Ishikawa (cell line): ENCODE results near the gene MACROD2.

ENCODE experiments used
- CEBPB ChIP-seq: IDR thresholded peaks from 2 replicates; pipeline ENCODE4 v1.6.1; 2012
- CREB1 ChIP-seq: IDR thresholded peaks from 2 replicates; pipeline ENCODE4 v1.6.1; 2012; ENCODE audit warnings: low read depth
- EGR1 ChIP-seq: IDR thresholded peaks from 2 replicates; pipeline ENCODE4 v1.6.1; 2012
- EP300 ChIP-seq: IDR thresholded peaks from 2 replicates; pipeline ENCODE4 v1.6.1; 2012; ENCODE audit warnings: borderline replicate concordance
- FOXM1 ChIP-seq: IDR thresholded peaks from 2 replicates; pipeline ENCODE4 v1.6.1; 2012; ENCODE audit warnings: low read depth, borderline replicate concordance
- NFIC ChIP-seq: IDR thresholded peaks from 2 replicates; pipeline ENCODE4 v1.6.1; 2012
- RAD21 ChIP-seq: IDR thresholded peaks from 2 replicates; pipeline ENCODE4 v1.6.1; 2012; ENCODE audit warnings: low read depth
- TAF1 ChIP-seq: IDR thresholded peaks from 2 replicates; pipeline ENCODE4 v1.6.1; 2012; ENCODE audit warnings: low read depth, mild to moderate bottlenecking
- TCF12 ChIP-seq: IDR thresholded peaks from 2 replicates; pipeline ENCODE4 v1.6.1; 2012; ENCODE audit warnings: low read depth
- TEAD4 ChIP-seq: IDR thresholded peaks from 2 replicates; pipeline ENCODE4 v1.6.1; 2012
- YY1 ChIP-seq: IDR thresholded peaks from 2 replicates; pipeline ENCODE4 v1.6.1; 2012; ENCODE audit warnings: low read depth
- ZBTB7A ChIP-seq: IDR thresholded peaks from 2 replicates; pipeline ENCODE4 v1.6.1; 2012; ENCODE audit warnings: low read depth
- TF ChIP-seq, protein P1 (sequence below): IDR thresholded peaks from 2 replicates; pipeline ENCODE4 v1.6.1; 2012
- TF ChIP-seq, protein P2 (sequence below): IDR thresholded peaks from 2 replicates; pipeline ENCODE4 v1.6.1; 2012; ENCODE audit warnings: low read depth, mild to moderate bottlenecking
- TF ChIP-seq, protein P3 (sequence below): IDR thresholded peaks from 2 replicates; pipeline ENCODE4 v1.6.1; 2012

The MACROD2 gene

DNA sequence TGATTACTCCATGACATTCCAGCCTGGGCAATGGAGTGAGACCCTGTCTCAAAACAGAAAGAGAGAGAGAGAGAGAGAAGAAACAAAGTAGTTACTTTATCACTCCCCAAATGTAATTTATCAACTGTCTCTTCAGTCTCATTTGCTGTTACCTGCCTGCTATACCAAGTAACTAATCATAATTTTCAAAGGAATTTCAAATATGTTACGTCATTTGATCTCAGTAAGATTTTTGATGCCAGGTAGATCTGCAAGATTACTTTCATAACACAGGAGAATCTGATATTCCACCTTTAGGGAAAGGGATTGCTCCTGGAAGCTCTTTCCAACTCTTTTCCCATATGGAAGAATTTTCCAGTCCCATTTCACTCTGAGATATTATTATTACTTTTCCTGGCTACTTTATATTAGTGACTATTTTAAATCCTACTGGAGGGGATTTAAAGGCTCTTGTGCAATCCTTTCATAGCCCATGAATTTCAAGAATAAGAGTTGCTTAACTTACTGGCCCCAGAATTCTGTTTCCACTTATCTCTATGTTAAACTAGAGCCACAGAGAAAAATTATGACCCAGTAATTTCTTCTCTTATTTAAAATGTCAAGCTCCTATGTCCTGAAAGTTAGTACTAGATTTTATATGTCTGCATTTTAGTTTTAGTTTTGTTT, 732.3 kb downstream of the MACROD2 start:
- no peak for TF ChIP-seq RAD21
- no peak for TF ChIP-seq NFIC
- TF ChIP-seq FOXM1, result no peak
- TF ChIP-seq, protein P1, sequence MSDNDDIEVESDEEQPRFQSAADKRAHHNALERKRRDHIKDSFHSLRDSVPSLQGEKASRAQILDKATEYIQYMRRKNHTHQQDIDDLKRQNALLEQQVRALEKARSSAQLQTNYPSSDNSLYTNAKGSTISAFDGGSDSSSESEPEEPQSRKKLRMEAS, result no peak
- no peak for TF ChIP-seq TCF12
- TF ChIP-seq, protein P2, sequence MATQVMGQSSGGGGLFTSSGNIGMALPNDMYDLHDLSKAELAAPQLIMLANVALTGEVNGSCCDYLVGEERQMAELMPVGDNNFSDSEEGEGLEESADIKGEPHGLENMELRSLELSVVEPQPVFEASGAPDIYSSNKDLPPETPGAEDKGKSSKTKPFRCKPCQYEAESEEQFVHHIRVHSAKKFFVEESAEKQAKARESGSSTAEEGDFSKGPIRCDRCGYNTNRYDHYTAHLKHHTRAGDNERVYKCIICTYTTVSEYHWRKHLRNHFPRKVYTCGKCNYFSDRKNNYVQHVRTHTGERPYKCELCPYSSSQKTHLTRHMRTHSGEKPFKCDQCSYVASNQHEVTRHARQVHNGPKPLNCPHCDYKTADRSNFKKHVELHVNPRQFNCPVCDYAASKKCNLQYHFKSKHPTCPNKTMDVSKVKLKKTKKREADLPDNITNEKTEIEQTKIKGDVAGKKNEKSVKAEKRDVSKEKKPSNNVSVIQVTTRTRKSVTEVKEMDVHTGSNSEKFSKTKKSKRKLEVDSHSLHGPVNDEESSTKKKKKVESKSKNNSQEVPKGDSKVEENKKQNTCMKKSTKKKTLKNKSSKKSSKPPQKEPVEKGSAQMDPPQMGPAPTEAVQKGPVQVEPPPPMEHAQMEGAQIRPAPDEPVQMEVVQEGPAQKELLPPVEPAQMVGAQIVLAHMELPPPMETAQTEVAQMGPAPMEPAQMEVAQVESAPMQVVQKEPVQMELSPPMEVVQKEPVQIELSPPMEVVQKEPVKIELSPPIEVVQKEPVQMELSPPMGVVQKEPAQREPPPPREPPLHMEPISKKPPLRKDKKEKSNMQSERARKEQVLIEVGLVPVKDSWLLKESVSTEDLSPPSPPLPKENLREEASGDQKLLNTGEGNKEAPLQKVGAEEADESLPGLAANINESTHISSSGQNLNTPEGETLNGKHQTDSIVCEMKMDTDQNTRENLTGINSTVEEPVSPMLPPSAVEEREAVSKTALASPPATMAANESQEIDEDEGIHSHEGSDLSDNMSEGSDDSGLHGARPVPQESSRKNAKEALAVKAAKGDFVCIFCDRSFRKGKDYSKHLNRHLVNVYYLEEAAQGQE, result no peak
- TF ChIP-seq YY1, result no peak
- no peak for TF ChIP-seq CREB1
- TF ChIP-seq TEAD4, result no peak
- no peak for TF ChIP-seq TAF1
- TF ChIP-seq, protein P3, sequence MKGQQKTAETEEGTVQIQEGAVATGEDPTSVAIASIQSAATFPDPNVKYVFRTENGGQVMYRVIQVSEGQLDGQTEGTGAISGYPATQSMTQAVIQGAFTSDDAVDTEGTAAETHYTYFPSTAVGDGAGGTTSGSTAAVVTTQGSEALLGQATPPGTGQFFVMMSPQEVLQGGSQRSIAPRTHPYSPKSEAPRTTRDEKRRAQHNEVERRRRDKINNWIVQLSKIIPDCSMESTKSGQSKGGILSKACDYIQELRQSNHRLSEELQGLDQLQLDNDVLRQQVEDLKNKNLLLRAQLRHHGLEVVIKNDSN, result no peak
- no peak for TF ChIP-seq ZBTB7A
- no peak for TF ChIP-seq CEBPB
- no peak for TF ChIP-seq EP300

DNA sequence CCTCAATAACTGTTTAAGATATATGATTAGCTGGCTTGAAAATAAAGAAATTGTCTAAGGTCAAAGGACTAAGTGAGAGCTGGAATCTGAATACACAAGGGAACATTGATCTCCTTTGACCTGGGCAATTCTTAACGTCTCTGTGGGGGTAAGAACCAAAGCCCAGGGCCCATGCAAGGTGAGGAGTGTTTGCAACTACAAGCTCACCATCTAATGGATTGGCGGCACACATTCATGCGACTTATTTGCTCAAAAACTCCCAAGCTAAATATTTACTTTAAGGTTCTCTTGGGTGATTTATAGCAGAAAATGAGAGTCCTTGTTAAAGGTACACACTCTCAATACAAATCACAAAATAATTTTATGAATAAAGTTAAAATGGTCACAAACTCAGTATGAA, 734.1 kb downstream of the MACROD2 start:
- TF ChIP-seq TAF1, result no peak
- no peak for TF ChIP-seq CEBPB

DNA sequence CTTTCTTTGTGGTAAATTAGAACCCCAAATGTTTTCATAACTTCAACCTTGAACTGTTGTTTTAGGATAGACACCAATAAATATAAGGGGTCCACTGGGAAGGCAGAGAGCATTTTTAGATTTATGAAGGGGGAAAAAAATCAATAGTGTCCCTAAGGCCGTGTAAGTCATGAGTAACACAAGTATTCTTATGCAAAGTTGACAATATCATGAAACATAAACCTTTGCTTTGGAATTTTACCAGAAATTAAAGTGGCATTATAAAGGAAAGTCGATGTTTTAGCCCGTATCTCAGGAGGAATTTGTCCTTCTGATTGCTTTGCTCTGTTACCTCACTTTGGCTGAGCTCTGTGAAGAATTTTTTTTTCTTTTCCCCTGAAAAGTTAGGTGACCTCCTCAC, 737.0 kb downstream of the MACROD2 start:
- no peak for TF ChIP-seq EGR1
- TF ChIP-seq YY1, result no peak
- TF ChIP-seq FOXM1, result no peak
- no peak for TF ChIP-seq RAD21
- TF ChIP-seq, protein P1, result no peak
- no peak for TF ChIP-seq TEAD4
- no peak for TF ChIP-seq CEBPB
- TF ChIP-seq EP300, result no peak
- no peak for TF ChIP-seq CREB1
- no peak for TF ChIP-seq ZBTB7A
- TF ChIP-seq TAF1, result no peak
- TF ChIP-seq TCF12, result no peak
- TF ChIP-seq, protein P2, result no peak
- no peak for TF ChIP-seq NFIC
- TF ChIP-seq, protein P3, result no peak

DNA sequence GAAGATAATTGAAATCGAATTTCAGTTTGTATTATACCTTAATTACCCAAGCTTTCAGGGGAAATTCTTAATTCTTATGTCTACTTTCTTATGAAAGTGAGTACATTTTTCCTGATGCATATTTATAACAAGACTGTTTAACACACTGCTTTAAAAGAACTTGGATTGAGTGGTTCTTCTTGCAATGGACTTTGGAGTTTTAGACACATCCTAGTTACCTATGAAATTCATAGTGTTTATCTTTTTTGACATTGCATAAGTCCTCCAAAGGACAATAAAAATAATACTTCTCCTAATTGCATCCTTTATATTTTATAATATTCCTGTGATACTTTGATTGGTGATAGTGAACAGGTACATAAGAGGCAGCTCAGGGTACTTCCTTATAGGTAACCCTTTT, 737.7 kb downstream of the MACROD2 start:
- TF ChIP-seq CREB1, result no peak
- TF ChIP-seq RAD21, result no peak
- TF ChIP-seq ZBTB7A, result no peak
- no peak for TF ChIP-seq NFIC
- no peak for TF ChIP-seq TEAD4
- TF ChIP-seq CEBPB, result no peak
- TF ChIP-seq EP300, result no peak
- TF ChIP-seq TCF12, result no peak
- no peak for TF ChIP-seq FOXM1
- no peak for TF ChIP-seq YY1
- TF ChIP-seq EGR1, result no peak
- TF ChIP-seq, protein P3, result no peak
- TF ChIP-seq, protein P2, result no peak
- no peak for TF ChIP-seq TAF1
- TF ChIP-seq, protein P1, result no peak
